BLaER1 (cell line): ENCODE measurements around the gene XYLT1.

Experiments
- H3K27ac ChIP-seq: shearing (Covaris generic); formaldehyde crosslinking; 2 replicates; pipeline ENCODE4 v1.8.1; 2022
- H3K27me3 ChIP-seq: shearing (Covaris generic); formaldehyde crosslinking; 2 replicates; pipeline ENCODE4 v1.8.1; 2022
- H3K36me3 ChIP-seq: shearing (Covaris generic); formaldehyde crosslinking; 2 replicates; pipeline ENCODE4 v1.8.1; 2022
- H3K4me1 ChIP-seq: shearing (Covaris generic); formaldehyde crosslinking; 2 replicates; pipeline ENCODE4 v1.8.1; 2022
- H3K4me2 ChIP-seq: shearing (Covaris generic); formaldehyde crosslinking; 2 replicates; pipeline ENCODE4 v1.8.1; 2022
- H3K4me3 ChIP-seq: shearing (Covaris generic); formaldehyde crosslinking; 2 replicates; pipeline ENCODE4 v1.8.1; 2022
- H3K9ac ChIP-seq: shearing (Covaris generic); formaldehyde crosslinking; 2 replicates; pipeline ENCODE4 v1.8.1; 2022
- H3K9me3 ChIP-seq: shearing (Covaris generic); formaldehyde crosslinking; 2 replicates; pipeline ENCODE4 v1.8.1; 2022
- H4K20me1 ChIP-seq: shearing (Covaris generic); formaldehyde crosslinking; 2 replicates; pipeline ENCODE4 v1.8.1; 2022
- Cebpa-rat ChIP-seq: shearing (Covaris generic); IDR thresholded peaks from 2 replicates; pipeline ENCODE4 v1.8.1; 2022

Gene XYLT1

DNA sequence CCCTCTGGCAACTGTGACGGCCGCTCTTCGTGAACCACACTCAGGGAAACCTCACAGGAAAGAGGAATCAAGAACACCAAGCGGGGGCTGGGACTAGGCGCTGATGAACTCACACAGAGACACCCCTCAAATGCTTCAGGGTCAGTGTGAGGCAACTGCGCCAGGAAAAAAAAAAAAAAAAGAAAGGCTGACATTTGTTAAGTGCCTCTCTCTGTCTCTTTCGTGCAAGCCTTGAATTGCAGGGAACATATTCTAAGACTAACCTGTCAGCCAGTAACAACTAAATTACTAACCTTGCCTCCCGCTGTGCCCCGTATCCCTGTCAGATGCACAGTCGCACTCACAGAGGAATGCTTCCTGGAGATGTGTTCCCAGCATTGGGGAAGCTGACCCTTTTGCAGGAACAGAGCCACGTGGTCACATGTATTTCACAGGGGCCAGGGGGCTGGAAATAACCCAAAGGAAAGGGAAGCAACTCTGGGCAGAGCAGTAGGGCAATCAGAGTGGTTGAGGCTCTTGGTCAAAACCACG, 247.8 kb downstream of the XYLT1 start:
- no peaks in the 10 kb centered on the region for H3K9me3 ChIP-seq
- peaks cover 51% of the 10 kb centered on the region for H3K36me3 ChIP-seq
- H3K27ac ChIP-seq = peak overlapping the region; percentile 69
- no peak overlapping the region for H3K4me3 ChIP-seq
- TF ChIP-seq Cebpa-rat = no peak
- peaks cover 64% of the 10 kb centered on the region for H3K4me1 ChIP-seq
- H3K4me2 ChIP-seq = peak overlapping the region; percentile 72
- H4K20me1 ChIP-seq = peaks cover 86% of the 10 kb centered on the region; the same call in 1 of the 2 replicates
- H3K27me3 ChIP-seq = no peaks in the 10 kb centered on the region
- no peak overlapping the region; the same call in 1 of the 2 replicates for H3K9ac ChIP-seq

GRCh38 chr16:17219991-17220390, 250.8 kb downstream of the XYLT1 start:
- Histone ChIP-seq H3K9me3 (peaks cover 6% of the 10 kb centered on the region), H3K4me3 (no peak overlapping the region), H3K27ac (no peak overlapping the region), H3K36me3 (peaks cover 69% of the 10 kb centered on the region), H3K4me1 (peaks cover 35% of the 10 kb centered on the region), H3K27me3 (no peaks in the 10 kb centered on the region), H3K4me2 (no peak overlapping the region), H4K20me1 (peaks cover 88% of the 10 kb centered on the region; the same call in 1 of the 2 replicates), H3K9ac (no peak overlapping the region)
- TF ChIP-seq Cebpa-rat = no peak

DNA sequence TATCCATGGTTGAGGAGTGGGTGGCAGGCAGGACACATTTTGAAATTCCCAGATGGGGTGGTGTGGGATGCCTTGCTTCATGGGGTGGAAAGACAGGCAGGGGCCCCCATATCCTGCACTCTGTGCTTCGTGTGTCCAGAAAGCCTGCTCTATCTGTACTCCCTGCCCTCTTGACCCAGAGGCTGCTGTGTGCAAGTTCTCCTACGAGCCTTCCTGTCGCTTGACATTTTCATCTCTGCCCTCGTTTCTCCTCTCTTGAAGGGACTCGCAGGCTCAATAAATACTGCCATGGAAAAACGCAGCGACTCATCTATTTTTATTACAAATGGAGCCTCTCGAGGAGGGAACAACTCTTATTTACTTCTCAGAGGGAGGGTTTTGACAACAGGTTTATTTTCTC, 254.8 kb downstream of the XYLT1 start:
- no peak overlapping the region for H3K27ac ChIP-seq
- H3K9ac ChIP-seq = no peak overlapping the region
- peaks cover 92% of the 10 kb centered on the region; the same call in 1 of the 2 replicates for H4K20me1 ChIP-seq
- H3K4me1 ChIP-seq = peaks cover 25% of the 10 kb centered on the region
- H3K27me3 ChIP-seq = no peaks in the 10 kb centered on the region
- H3K36me3 ChIP-seq = peaks cover 79% of the 10 kb centered on the region
- H3K4me2 ChIP-seq = no peak overlapping the region
- TF ChIP-seq Cebpa-rat = no peak
- no peak overlapping the region for H3K4me3 ChIP-seq
- peaks cover 19% of the 10 kb centered on the region for H3K9me3 ChIP-seq

DNA sequence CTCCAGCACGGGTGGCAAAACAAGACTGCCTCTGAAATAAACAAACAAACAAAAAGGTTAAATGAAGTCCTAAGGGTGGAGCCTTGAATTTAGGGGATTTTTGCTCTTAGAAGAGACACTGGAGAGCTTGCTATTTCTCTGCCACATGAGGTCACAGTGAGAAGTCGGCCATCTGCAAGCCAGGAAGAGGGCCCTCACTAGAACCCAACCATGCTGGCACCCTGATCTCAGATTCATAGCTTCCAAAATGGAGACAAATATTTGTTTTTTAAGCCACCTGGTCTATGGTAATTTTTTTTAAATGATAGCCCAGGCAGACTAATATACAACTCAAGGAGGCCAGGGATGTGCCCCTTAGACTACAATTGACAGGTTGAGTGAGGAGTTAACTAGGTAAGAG, 255.5 kb downstream of the XYLT1 start:
- Histone ChIP-seq H3K4me2 (no peak overlapping the region), H3K27ac (no peak overlapping the region), H3K4me3 (no peak overlapping the region), H4K20me1 (peaks cover 92% of the 10 kb centered on the region; the same call in 1 of the 2 replicates), H3K36me3 (peaks cover 73% of the 10 kb centered on the region), H3K9ac (no peak overlapping the region), H3K27me3 (no peaks in the 10 kb centered on the region), H3K4me1 (peaks cover 25% of the 10 kb centered on the region), H3K9me3 (peaks cover 19% of the 10 kb centered on the region)
- no peak for TF ChIP-seq Cebpa-rat

GRCh38 chr16:17213974-17214373, 256.8 kb downstream of the XYLT1 start:
- Histone ChIP-seq H3K27me3 (no peaks in the 10 kb centered on the region), H4K20me1 (peaks cover 92% of the 10 kb centered on the region; the same call in 1 of the 2 replicates), H3K4me2 (no peak overlapping the region), H3K36me3 (peaks cover 59% of the 10 kb centered on the region), H3K4me1 (peaks cover 25% of the 10 kb centered on the region), H3K27ac (no peak overlapping the region), H3K9ac (no peak overlapping the region), H3K4me3 (no peak overlapping the region), H3K9me3 (peaks cover 19% of the 10 kb centered on the region)
- TF ChIP-seq Cebpa-rat = no peak

GRCh38 chr16:17213025-17213424, 257.7 kb downstream of the XYLT1 start:
- no peak for TF ChIP-seq Cebpa-rat
- Histone ChIP-seq H3K9me3 (peaks cover 19% of the 10 kb centered on the region), H3K4me3 (no peak overlapping the region), H3K36me3 (peaks cover 50% of the 10 kb centered on the region), H3K27ac (no peak overlapping the region), H3K4me1 (peaks cover 25% of the 10 kb centered on the region), H3K4me2 (peak overlapping the region; percentile 12; the same call in 1 of the 2 replicates), H3K9ac (no peak overlapping the region), H4K20me1 (peaks cover 92% of the 10 kb centered on the region), H3K27me3 (no peaks in the 10 kb centered on the region)

- no peaks in the 10 kb centered on the region for H3K27me3 ChIP-seq
- peaks cover 19% of the 10 kb centered on the region for H3K9me3 ChIP-seq
- no peak overlapping the region; the same call in 1 of the 2 replicates for H3K9ac ChIP-seq
- no peak overlapping the region for H3K4me3 ChIP-seq
- peaks cover 46% of the 10 kb centered on the region for H3K36me3 ChIP-seq
- no peak overlapping the region for H3K27ac ChIP-seq
- H3K4me2 ChIP-seq = peak overlapping the region; percentile 12; the same call in 1 of the 2 replicates
- H3K4me1 ChIP-seq = peaks cover 26% of the 10 kb centered on the region
- H4K20me1 ChIP-seq = peaks cover 92% of the 10 kb centered on the region
- TF ChIP-seq Cebpa-rat = no peak
Measured at GRCh38 chr16:17212606-17213005, 258.2 kb downstream of the XYLT1 start.

DNA sequence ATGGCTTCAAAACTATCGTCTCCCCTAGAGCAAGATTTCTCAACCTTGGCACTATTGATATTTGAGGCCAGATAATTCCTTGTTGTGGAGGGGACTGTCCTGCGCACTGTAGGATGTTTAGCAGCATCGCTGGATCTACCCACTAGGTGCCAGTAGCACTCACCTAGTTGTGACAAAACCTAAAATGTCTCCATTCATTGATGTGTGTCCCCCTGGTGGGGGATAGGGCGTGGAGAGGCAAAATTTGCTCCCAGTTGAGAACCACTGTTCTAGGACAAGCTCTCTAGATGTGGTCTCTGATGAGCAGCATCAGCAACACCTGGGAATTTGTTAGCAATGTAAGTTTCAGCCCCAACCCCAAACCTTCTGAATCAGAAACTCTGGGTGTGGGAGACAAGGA, 259.0 kb downstream of the XYLT1 start:
- no peak overlapping the region for H3K27ac ChIP-seq
- peaks cover 19% of the 10 kb centered on the region for H3K9me3 ChIP-seq
- no peak overlapping the region for H3K9ac ChIP-seq
- peaks cover 38% of the 10 kb centered on the region for H3K36me3 ChIP-seq
- H3K4me2 ChIP-seq = no peak overlapping the region
- peaks cover 92% of the 10 kb centered on the region for H4K20me1 ChIP-seq
- H3K27me3 ChIP-seq = no peaks in the 10 kb centered on the region
- peaks cover 34% of the 10 kb centered on the region for H3K4me1 ChIP-seq
- TF ChIP-seq Cebpa-rat = no peak
- no peak overlapping the region for H3K4me3 ChIP-seq

DNA sequence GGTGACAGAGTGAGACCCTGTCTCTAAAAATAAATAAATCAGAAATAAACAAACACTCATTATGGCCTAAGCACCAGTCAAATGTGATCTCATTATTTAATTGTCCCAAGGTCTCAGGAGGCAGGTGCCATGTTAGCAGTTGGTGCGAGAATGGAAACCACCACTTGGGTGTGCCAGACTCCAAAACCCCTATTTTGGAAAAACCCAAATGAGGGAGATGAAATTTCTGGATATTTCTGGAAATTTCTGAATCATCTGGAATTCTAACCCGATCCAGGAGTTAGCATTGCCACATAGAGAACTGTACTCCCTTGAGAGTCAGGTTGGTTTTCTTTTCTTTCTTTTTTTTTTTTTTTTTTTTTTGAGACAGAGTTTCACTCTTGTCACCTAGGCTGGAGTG, 264.0 kb downstream of the XYLT1 start:
- Histone ChIP-seq H3K36me3 (peaks cover 13% of the 10 kb centered on the region; the same call in 1 of the 2 replicates), H3K9me3 (no peaks in the 10 kb centered on the region), H3K9ac (no peak overlapping the region), H3K4me2 (peak overlapping the region; percentile 51), H3K27me3 (no peaks in the 10 kb centered on the region), H3K4me3 (no peak overlapping the region), H3K4me1 (peaks cover 35% of the 10 kb centered on the region), H3K27ac (no peak overlapping the region), H4K20me1 (peaks cover 99% of the 10 kb centered on the region)
- TF ChIP-seq Cebpa-rat = no peak

GRCh38 chr16:17205279-17206211, 265.2 kb downstream of the XYLT1 start:
- peak overlapping the region; percentile 43; the same call in 1 of the 2 replicates for H3K9ac ChIP-seq
- H3K27ac ChIP-seq = peak overlapping the region; percentile 52; the same call in 1 of the 2 replicates
- peaks cover 25% of the 10 kb centered on the region for H3K36me3 ChIP-seq
- no peak for TF ChIP-seq Cebpa-rat
- no peaks in the 10 kb centered on the region for H3K27me3 ChIP-seq
- no peaks in the 10 kb centered on the region for H3K9me3 ChIP-seq
- peaks cover 35% of the 10 kb centered on the region for H3K4me1 ChIP-seq
- H4K20me1 ChIP-seq = peaks cover 99% of the 10 kb centered on the region
- peak overlapping the region; percentile 51 for H3K4me2 ChIP-seq
- 0 out of 2 replicates have a peak overlapping the region, but pooled peaks have one; percentile 3 for H3K4me3 ChIP-seq
